NOMO-1 treated with dmso at 0.1 percent for 144 hours (cell line): ENCODE results near the gene ADORA3.

Experiments used
- DNase-seq: peaks from one replicate; lab custom pipeline; 2025; ENCODE audit not compliant: unreplicated experiment; lab: John Stamatoyannopoulos, UW

Gene ADORA3

GRCh38 chr1:111509997-111510375 is 6.6 kb upstream of the ADORA3 start:
- DNase-seq: no peak

- peak; percentile 98 for DNase-seq
These were observed 4.2 kb upstream of the ADORA3 start for GRCh38 chr1:111507411-111508201.

GRCh38 chr1:111506561-111506960 is 3.1 kb upstream of the ADORA3 start:
- DNase-seq: no peak

- DNase-seq: peak; percentile 76
These were observed 2.2 kb upstream of the ADORA3 start for GRCh38 chr1:111505641-111506119.

- DNase-seq: no peak
These were observed 664 bp upstream of the ADORA3 start for GRCh38 chr1:111504097-111504496.

- DNase-seq: no peak
These were observed 1.8 kb downstream of the ADORA3 start for GRCh38 chr1:111501645-111502044.

GRCh38 chr1:111499026-111499785 is 4.2 kb downstream of the ADORA3 start:
- DNase-seq: no peak

GRCh38 chr1:111497592-111497991 is 5.8 kb downstream of the ADORA3 start:
- DNase-seq: no peak

- DNase-seq: no peak
These were observed 7.0 kb downstream of the ADORA3 start for GRCh38 chr1:111496398-111496797.

GRCh38 chr1:111491070-111491469 is 12.4 kb downstream of the ADORA3 start:
- no peak for DNase-seq

GRCh38 chr1:111490220-111490619 is 13.2 kb downstream of the ADORA3 start:
- no peak for DNase-seq

- no peak for DNase-seq
These were observed 13.8 kb downstream of the ADORA3 start for GRCh38 chr1:111489604-111490003.

- DNase-seq: no peak
These were observed 14.8 kb downstream of the ADORA3 start for GRCh38 chr1:111488669-111489068.

GRCh38 chr1:111487133-111487532 is 16.3 kb downstream of the ADORA3 start:
- no peak for DNase-seq

- no peak for DNase-seq
These were observed 17.0 kb downstream of the ADORA3 start for GRCh38 chr1:111486431-111486830.

- DNase-seq: no peak
These were observed 18.9 kb downstream of the ADORA3 start for GRCh38 chr1:111484391-111485026.

- no peak for DNase-seq
These were observed 19.6 kb downstream of the ADORA3 start for GRCh38 chr1:111483876-111484275.

GRCh38 chr1:111483166-111483565 is 20.3 kb downstream of the ADORA3 start:
- no peak for DNase-seq

GRCh38 chr1:111481387-111482221 is 21.8 kb downstream of the ADORA3 start:
- DNase-seq: peak; percentile 72

GRCh38 chr1:111480674-111481073 is 22.8 kb downstream of the ADORA3 start:
- no peak for DNase-seq

GRCh38 chr1:111476761-111477309 is 26.6 kb downstream of the ADORA3 start:
- DNase-seq: peak; percentile 20
